AG09309 (cell line): ENCODE results near the gene MIA2.

ENCODE experiments used
- DNase-seq: peaks from one replicate; pipeline ENCODE4 v3.0.0-alpha.2; 2010; ENCODE audit warnings: low read depth
- H3K4me3 ChIP-seq: 2 replicates; pipeline ENCODE4 v1.5.1; 2011; ENCODE audit warnings: mild to moderate bottlenecking, low read depth, low read length, moderate library complexity; ENCODE audit not compliant: control insufficient read depth
- TF ChIP-seq, protein P1 (sequence below): IDR thresholded peaks from 2 replicates; pipeline ENCODE4 v1.5.1; 2011; ENCODE audit warnings: mild to moderate bottlenecking, low read depth, low read length, inconsistent platforms; ENCODE audit not compliant: insufficient read depth, control insufficient read depth; ENCODE audit errors: missing control alignments

MIA2 gene

DNA sequence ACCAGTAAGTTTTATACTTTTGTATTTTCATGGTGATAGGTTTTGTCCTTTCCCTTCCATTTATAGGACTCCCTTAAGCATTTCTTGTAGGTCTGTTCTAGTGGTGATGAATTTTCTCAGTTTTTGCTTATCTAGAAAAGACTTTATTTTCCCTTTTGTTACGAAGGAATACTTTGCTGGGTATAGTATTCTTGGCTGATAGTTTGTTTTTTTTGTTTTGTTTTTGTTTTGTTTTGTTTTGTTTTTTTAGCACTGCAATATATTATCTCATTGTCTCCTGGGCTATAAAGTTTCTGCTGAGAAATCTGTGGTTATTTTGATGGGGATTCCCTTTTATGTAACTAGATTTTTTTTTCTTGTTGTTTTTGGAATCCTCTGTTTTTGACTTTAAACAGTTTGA lies 130.8 kb downstream of the MIA2 start:
- TF ChIP-seq, protein P1, sequence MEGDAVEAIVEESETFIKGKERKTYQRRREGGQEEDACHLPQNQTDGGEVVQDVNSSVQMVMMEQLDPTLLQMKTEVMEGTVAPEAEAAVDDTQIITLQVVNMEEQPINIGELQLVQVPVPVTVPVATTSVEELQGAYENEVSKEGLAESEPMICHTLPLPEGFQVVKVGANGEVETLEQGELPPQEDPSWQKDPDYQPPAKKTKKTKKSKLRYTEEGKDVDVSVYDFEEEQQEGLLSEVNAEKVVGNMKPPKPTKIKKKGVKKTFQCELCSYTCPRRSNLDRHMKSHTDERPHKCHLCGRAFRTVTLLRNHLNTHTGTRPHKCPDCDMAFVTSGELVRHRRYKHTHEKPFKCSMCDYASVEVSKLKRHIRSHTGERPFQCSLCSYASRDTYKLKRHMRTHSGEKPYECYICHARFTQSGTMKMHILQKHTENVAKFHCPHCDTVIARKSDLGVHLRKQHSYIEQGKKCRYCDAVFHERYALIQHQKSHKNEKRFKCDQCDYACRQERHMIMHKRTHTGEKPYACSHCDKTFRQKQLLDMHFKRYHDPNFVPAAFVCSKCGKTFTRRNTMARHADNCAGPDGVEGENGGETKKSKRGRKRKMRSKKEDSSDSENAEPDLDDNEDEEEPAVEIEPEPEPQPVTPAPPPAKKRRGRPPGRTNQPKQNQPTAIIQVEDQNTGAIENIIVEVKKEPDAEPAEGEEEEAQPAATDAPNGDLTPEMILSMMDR: no peak
- no peak for DNase-seq
- H3K4me3 ChIP-seq: no peak overlapping the region

DNA sequence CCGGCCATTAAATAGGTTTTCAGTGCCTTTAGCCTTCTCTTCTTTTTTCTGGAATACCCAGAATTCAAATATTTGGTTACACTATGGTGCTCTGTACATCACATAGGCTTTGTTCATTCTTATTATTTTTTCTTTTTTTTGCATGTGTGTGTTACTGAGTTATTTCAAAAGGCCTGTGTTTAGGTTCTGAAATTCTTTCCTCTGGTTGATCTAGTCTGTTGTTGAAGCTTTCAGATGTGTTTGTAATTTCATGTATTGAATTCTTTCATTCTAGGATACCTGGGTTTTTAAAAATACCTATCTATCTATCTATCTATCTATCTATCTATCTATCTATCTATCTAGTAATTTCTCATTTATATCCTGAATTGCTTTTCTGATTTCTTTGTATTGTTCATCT lies 131.6 kb downstream of the MIA2 start:
- no peak for DNase-seq
- TF ChIP-seq, protein P1: no peak
- no peak overlapping the region for H3K4me3 ChIP-seq

DNA sequence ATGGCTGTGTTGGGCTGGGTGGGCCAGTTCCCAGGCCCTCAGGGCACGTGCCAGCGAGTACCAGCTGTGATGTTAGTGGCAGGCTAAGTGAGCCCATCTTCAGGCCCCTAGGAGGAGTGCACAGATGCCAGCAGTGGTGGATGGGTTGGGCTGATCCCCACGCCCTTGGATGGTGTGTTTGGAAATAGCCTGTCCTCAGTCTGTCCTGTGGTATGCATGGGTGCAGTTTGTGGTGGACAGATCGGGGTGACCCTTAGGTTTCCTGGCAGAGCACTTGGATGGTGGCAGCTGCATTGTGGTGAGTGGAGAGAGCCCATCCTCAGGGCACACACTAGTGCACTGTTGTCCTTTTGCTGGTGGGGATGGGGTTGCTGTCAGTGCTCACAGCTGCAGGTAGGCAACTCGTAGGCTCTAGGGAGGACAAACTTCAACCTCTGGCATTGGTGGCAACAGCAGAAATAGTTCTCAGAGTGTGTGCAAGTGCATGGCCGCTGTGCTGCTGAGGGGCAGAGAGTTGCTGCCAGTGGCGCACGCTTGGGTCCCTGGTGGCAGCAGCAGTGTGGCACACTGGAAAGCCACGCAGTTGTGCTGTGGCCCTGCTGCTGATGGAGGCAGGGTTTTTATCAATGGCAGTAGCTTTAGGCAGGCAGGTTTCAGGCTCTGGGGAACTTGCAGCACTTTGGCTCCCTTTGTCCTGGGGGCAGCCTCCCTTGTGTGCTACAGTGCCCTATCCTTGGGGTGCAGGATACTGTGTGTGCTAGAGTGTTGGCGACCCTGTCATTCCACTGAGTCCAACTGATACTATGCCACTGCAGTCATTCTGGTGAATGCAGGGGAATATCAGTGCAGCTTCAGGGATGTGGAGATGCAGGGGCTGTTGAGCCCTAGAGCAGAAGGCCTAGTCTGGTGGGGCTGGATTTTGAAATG lies 133.0 kb downstream of the MIA2 start:
- no peak for DNase-seq
- no peak overlapping the region for H3K4me3 ChIP-seq
- TF ChIP-seq, protein P1: no peak

DNA sequence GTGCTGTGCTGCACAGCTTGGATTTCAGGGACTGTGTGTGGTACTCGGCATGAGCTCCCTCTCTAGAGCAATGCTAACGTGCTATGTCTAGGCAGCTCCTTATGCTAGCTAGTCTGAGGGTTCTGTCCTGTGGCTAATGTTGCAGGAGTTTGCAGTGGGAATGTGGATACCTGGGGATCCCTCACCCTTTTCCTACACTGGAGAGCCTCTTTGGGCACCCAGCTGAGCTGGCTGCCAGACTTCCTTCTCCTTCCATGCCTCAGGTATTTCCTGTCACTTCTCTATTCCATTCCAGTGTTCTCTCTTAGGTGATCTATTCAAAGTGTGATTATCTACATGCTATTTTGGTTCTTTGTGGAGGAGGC lies 133.7 kb downstream of the MIA2 start:
- TF ChIP-seq, protein P1: no peak
- no peak for DNase-seq
- H3K4me3 ChIP-seq: no peak overlapping the region

DNA sequence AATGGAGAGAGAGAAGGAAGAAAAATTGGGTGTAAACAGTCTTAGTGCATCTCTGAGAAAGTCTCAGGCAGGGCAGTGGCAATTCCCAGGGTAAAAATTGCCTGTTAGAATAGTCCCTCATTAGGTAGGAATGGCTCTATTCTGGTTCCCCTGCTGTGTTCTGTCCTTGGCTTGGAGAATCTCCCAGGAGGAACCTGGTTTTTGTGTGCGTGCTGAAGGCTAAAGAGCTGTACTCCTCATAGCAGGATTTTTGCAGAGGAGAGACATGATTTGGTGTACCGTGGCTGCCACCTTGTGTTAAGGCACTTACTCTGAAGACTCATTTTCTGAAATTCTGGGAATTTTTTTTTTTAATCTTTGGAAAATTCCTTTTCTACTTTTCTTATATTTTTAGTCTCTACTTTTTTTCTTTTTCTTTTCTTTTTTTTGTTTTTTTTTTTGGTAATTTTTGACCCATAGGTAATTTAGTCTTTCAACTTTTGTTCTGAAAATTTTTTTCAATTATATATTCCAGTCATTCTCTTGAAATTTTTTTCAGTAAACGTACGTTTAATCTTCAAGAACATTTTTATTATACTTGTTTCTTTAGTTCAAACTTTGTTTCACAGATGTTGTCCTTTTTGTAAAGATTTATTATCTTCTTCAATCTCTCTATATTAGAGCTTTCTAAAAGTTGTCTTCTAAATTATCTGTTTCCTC lies 134.7 kb downstream of the MIA2 start:
- DNase-seq: peak; percentile 45
- TF ChIP-seq, protein P1: peak; percentile 59
- no peak overlapping the region for H3K4me3 ChIP-seq

DNA sequence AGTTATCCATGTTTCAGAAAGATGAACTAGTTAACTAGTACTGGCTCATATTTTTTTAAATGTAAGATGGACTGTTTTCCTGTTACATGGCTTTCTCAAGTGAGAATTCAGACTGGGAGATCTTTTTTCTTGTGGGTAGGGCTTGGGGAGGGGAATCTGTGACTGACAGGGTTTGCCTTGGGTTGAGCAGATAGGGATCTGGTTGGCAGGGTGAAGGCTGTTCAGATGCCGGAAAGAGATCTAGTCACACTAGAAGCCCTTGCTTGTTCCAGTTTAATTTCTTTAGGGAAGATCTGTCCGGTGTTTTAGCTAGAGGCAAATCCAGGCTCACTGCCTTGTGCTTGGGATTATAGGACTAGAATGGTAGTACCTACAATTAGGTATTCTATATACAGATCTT lies 135.3 kb downstream of the MIA2 start:
- no peak overlapping the region for H3K4me3 ChIP-seq
- DNase-seq: no peak
- TF ChIP-seq, protein P1: no peak
